ENCODE results near the gene ACSS2.

GRCh38 chr20:34880215-34880850, 3.9 kb downstream of the ACSS2 start:
- TF ChIP-seq EZH2 (IDR thresholded peaks at IDR 0.05; ENCODE audit: insufficient read depth, low read length) (no peak), CTCF (IDR thresholded peaks at IDR 0.05; ENCODE audit: insufficient read depth, low read depth, low read length) (no peak)
